Upper lobe of right lung (tissue), 1 donor: ENCODE data around the gene INHBE. TPM values are rescaled to one million over a fixed set of nuclear protein-coding genes. Genes with fewer than 3 reads are reported as not detected.
"Not testable (repeated sequence)": the region's sequence is repeated elsewhere in the genome, so short reads cannot be mapped to it uniquely, and the experiment has no call there.

Source experiments
- ATAC-seq: fragments of 200-7000 bp; cut with Tn5 transposase; one replicate; pipeline ENCODE4 v1.9.1; 2020; ENCODE audit warnings: mild to moderate bottlenecking, moderate library complexity
- DNase-seq: peaks from one replicate; pipeline ENCODE4 v3.0.0-alpha.2; 2020
- H3K27ac ChIP-seq: fragments of 200-600 bp; one replicate; pipeline ENCODE4 v1.8.0; 2022
- H3K27me3 ChIP-seq: fragments of 200-600 bp; one replicate; pipeline ENCODE4 v1.8.0; 2022; ENCODE audit warnings: mild to moderate bottlenecking
- H3K36me3 ChIP-seq: fragments of 200-600 bp; one replicate; pipeline ENCODE4 v1.8.0; 2022
- H3K4me1 ChIP-seq: fragments of 200-600 bp; one replicate; pipeline ENCODE4 v1.8.0; 2022
- H3K4me3 ChIP-seq: fragments of 200-600 bp; one replicate; pipeline ENCODE4 v1.8.0; 2022; ENCODE audit warnings: mild to moderate bottlenecking
- H3K9me3 ChIP-seq: fragments of 200-600 bp; one replicate; pipeline ENCODE4 v1.8.0; 2022
- CTCF ChIP-seq: fragments of 200-600 bp; IDR thresholded peaks from one replicate; pipeline ENCODE4 v1.8.0; 2022; ENCODE audit warnings: antibody characterized with exemption
- intact Hi-C: fragments of 100-400 bp; cut with DNase I; formaldehyde crosslinking; loops from one replicate; pipeline ENCODE4 v1.11.0; 2022
- long read RNA-seq: library from polyadenylated mRNA; unstranded; transcript quantifications from one replicate; pipeline ENCODE4 v2.0.0, GENCODE V29; 2021
- total RNA-seq: library from RNA; stranded (reverse); fragmentation: NEBNext Ultra II Directional; extraction: Animal tissue kit (Norgen Biotek cat#: 25700); gene quantifications from one replicate; pipeline ENCODE4 v1.2.1, GENCODE V29; 2021
- donor health status: DM: no; HTN: yes; CAD: no; lungs with severe emphysema.

INHBE gene
- total RNA-seq = not detected
- long read RNA-seq = 0 reads

- no peak within 1 kb of the TSS for H3K27ac ChIP-seq
- H3K4me1 ChIP-seq = peaks cover 6% of the 10 kb centered on the region
- intact Hi-C loops = loop anchor here (5.0 to 10.0 kb wide), 2 partner anchors 147 to 190 kb away; no protein-coding TSS in a partner anchor
- no peaks in the 10 kb centered on the region for H3K9me3 ChIP-seq
- no peak for ATAC-seq
- no peaks in the 10 kb centered on the region for H3K27me3 ChIP-seq
- H3K36me3 ChIP-seq = no peaks in the 10 kb centered on the region
- no peak for TF ChIP-seq CTCF
- DNase-seq = no peak
- H3K4me3 ChIP-seq = no peak within 1 kb of the TSS
Measured at GRCh38 chr12:57454566-57455373, at the start of gene INHBE. TSS of gene INHBE (plus strand) at chr12:57455307. CDS start at chr12:57455537, 230 bp downstream.

- DNase-seq = no peak
- Histone ChIP-seq H3K4me3 (no peak overlapping the region), H3K4me1 (no peaks in the 10 kb centered on the region), H3K9me3 (no peaks in the 10 kb centered on the region), H3K27ac (no peak overlapping the region), H3K27me3 (no peaks in the 10 kb centered on the region), H3K36me3 (no peaks in the 10 kb centered on the region)
- no peak for TF ChIP-seq CTCF
- ATAC-seq = peak; percentile 59
- intact Hi-C loops = no loop called here
Measured at GRCh38 chr12:57410534-57410933, 44.6 kb upstream of the INHBE start.

GRCh38 chr12:57414160-57414559, 40.9 kb upstream of the INHBE start:
- H3K27me3 ChIP-seq, H3K4me1 ChIP-seq, H3K36me3 ChIP-seq, H3K4me3 ChIP-seq, H3K27ac ChIP-seq, H3K9me3 ChIP-seq, DNase-seq, intact Hi-C loops, ATAC-seq: not testable (repeated sequence)

- H3K27me3 ChIP-seq = no peaks in the 10 kb centered on the region
- no peaks in the 10 kb centered on the region for H3K9me3 ChIP-seq
- DNase-seq (no peak), ATAC-seq (no peak)
- H3K4me1 ChIP-seq = no peaks in the 10 kb centered on the region
- no peak overlapping the region for H3K4me3 ChIP-seq
- intact Hi-C loops = no loop called here
- no peaks in the 10 kb centered on the region for H3K36me3 ChIP-seq
- TF ChIP-seq CTCF = no peak
- no peak overlapping the region for H3K27ac ChIP-seq
Measured at GRCh38 chr12:57415088-57415487, 40.0 kb upstream of the INHBE start.

- Histone ChIP-seq H3K27ac (no peak overlapping the region), H3K9me3 (no peaks in the 10 kb centered on the region), H3K27me3 (no peaks in the 10 kb centered on the region), H3K4me3 (no peak overlapping the region), H3K36me3 (peaks cover 4% of the 10 kb centered on the region), H3K4me1 (no peaks in the 10 kb centered on the region)
- intact Hi-C loops = no loop called here
- ATAC-seq = no peak
- no peak for DNase-seq
- no peak for TF ChIP-seq CTCF
Measured at GRCh38 chr12:57416039-57416996, 38.8 kb upstream of the INHBE start.

DNA sequence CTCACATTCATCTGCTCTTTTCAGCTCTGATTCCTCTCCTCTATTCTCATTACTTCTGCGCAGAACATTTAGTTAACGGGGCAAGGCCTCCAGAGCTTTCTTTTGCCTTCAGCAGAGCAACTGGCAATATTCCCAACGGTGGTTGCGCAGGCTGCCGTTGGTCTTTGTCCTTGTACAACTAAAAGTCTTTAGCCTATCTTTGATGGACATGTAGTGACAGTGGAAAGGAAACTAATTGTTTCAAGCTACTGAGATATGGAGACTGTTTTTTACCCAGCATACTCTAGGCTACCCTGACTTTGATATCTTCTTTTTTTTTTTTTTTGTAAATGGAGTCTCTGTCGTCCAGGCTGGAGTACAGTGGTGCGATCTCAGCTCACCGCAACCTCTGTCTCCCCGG, 36.9 kb upstream of the INHBE start:
- H3K4me3 ChIP-seq = no peak overlapping the region
- H3K27ac ChIP-seq = no peak overlapping the region
- peaks cover 21% of the 10 kb centered on the region for H3K36me3 ChIP-seq
- DNase-seq (no peak), ATAC-seq (no peak)
- H3K27me3 ChIP-seq = no peaks in the 10 kb centered on the region
- H3K4me1 ChIP-seq = no peaks in the 10 kb centered on the region
- H3K9me3 ChIP-seq = no peaks in the 10 kb centered on the region
- intact Hi-C loops = no loop called here
- TF ChIP-seq CTCF = no peak
